ENCODE measurements around the gene TMIE.
A peak's percentile ranks its signal among the peaks of the same experiment; 100 is the strongest.

TMIE gene

GRCh38 chr3:46709721-46710120 lies 8.5 kb downstream of the TMIE start:
- no peak for DNase-seq

GRCh38 chr3:46710229-46710628 lies 9.0 kb downstream of the TMIE start:
- no peak for DNase-seq

GRCh38 chr3:46710671-46711295 lies 9.6 kb downstream of the TMIE start:
- DNase-seq = peak; percentile 23

- DNase-seq = peak; percentile 29
Observed at GRCh38 chr3:46711305-46711704, 10.1 kb downstream of the TMIE start.

- DNase-seq = peak; percentile 17
Observed at GRCh38 chr3:46711760-46712159, 10.6 kb downstream of the TMIE start.

- DNase-seq = peak; percentile 27
Observed at GRCh38 chr3:46712191-46713049, 11.2 kb downstream of the TMIE start.

GRCh38 chr3:46713050-46713897 lies 12.1 kb downstream of the TMIE start:
- DNase-seq = no peak

GRCh38 chr3:46713898-46714552 lies 12.8 kb downstream of the TMIE start:
- peak; percentile 41 for DNase-seq

GRCh38 chr3:46714728-46715506 lies 13.7 kb downstream of the TMIE start:
- no peak for DNase-seq

- no peak for DNase-seq
Observed at GRCh38 chr3:46715507-46716175, 14.4 kb downstream of the TMIE start.

- no peak for DNase-seq
Observed at GRCh38 chr3:46716461-46717441, 15.6 kb downstream of the TMIE start.

- DNase-seq = no peak
Observed at GRCh38 chr3:46717447-46718231, 16.4 kb downstream of the TMIE start, which contains the start of gene PRSS50. TSS of gene PRSS50 (minus strand) at chr3:46717869. CDS start at chr3:46717824, 45 bp downstream.

- no peak for DNase-seq
Observed at GRCh38 chr3:46719044-46719565, 17.9 kb downstream of the TMIE start.

GRCh38 chr3:46719735-46720271 lies 18.6 kb downstream of the TMIE start:
- DNase-seq = no peak

GRCh38 chr3:46721009-46721408 lies 19.8 kb downstream of the TMIE start:
- DNase-seq = no peak

- DNase-seq = no peak
Observed at GRCh38 chr3:46722443-46722842, 21.3 kb downstream of the TMIE start.

- DNase-seq = no peak
Observed at GRCh38 chr3:46724424-46724823, 23.2 kb downstream of the TMIE start.

- DNase-seq = peak; percentile 29
Observed at GRCh38 chr3:46725621-46726314, 24.6 kb downstream of the TMIE start.

All from right forelimb (tissue), 1 donor.